HUES6 (cell line): ENCODE measurements around the gene UMODL1.

Source experiments
- H3K27ac ChIP-seq: 2 replicates; pipeline ENCODE4 v1.7.0; 2013; ENCODE audit warnings: low read depth, mild to moderate bottlenecking, low read length, inconsistent platforms
- H3K27me3 ChIP-seq: 2 replicates; pipeline ENCODE4 v1.6.1; 2013; ENCODE audit warnings: low read length; ENCODE audit not compliant: control insufficient read depth, insufficient read depth
- H3K36me3 ChIP-seq: 2 replicates; pipeline ENCODE4 v1.6.1; 2013; ENCODE audit warnings: low read length; ENCODE audit not compliant: control insufficient read depth, insufficient read depth
- H3K4me1 ChIP-seq: 2 replicates; pipeline ENCODE4 v1.6.1; 2013; ENCODE audit warnings: low read length; ENCODE audit not compliant: control insufficient read depth, insufficient read depth
- H3K4me3 ChIP-seq: 2 replicates; pipeline ENCODE4 v1.5.1; 2013; ENCODE audit warnings: low read depth, low read length
- H3K9ac ChIP-seq: one replicate; pipeline ENCODE4 v1.6.1; 2013; ENCODE audit warnings: mild to moderate bottlenecking, low read length
- H3K9me3 ChIP-seq: 2 replicates; pipeline ENCODE4 v1.6.1; 2013; ENCODE audit warnings: low read depth, low read length; ENCODE audit not compliant: control insufficient read depth, insufficient read depth

UMODL1 gene

DNA sequence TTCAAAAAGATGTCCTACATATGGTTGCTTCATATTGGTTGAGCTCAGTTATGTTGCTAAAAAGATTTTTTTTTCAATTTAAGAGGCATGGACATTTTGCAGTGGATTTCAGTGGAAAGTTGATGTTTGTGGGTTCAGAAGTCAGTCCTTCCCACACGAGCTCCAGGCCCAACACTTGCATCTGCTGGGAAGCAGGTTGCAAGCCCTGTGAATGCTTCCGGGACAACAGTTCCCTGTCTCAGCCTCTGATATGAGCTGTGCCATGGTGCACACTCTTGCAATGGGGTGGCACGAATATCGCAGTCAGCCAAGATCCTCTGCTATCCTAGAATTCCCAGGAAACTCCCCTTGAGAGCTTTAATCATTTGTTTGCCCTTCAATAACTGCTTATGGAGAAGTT lies 117.5 kb downstream of the UMODL1 start:
- Histone ChIP-seq H3K27me3 (no peaks in the 10 kb centered on the region), H3K36me3 (no peaks in the 10 kb centered on the region), H3K4me1 (no peaks in the 10 kb centered on the region), H3K9ac (no peak overlapping the region), H3K9me3 (peaks cover 15% of the 10 kb centered on the region), H3K4me3 (no peak overlapping the region), H3K27ac (no peak overlapping the region)

DNA sequence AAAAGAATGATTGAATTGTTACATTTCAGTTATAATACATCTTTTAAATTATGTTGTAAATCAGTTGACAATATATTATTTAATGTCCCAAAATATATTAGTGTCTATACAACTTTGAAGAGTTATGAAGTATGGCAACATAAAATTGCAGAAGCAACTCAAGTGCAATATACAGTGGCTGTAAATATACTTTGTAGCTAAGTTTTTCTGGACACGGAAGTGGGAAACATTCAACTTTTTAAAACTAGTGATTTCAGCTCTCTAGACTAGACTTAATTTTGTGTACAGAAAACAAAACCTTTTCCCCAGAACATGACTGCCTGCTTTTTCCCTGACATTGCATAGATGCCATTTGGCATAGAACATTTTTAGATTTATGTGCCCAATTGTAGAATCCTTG lies 118.3 kb downstream of the UMODL1 start:
- H3K4me1 ChIP-seq = no peaks in the 10 kb centered on the region
- no peak overlapping the region for H3K27ac ChIP-seq
- H3K27me3 ChIP-seq = no peaks in the 10 kb centered on the region
- no peaks in the 10 kb centered on the region for H3K36me3 ChIP-seq
- no peak overlapping the region for H3K4me3 ChIP-seq
- no peak overlapping the region for H3K9ac ChIP-seq
- peaks cover 11% of the 10 kb centered on the region for H3K9me3 ChIP-seq

DNA sequence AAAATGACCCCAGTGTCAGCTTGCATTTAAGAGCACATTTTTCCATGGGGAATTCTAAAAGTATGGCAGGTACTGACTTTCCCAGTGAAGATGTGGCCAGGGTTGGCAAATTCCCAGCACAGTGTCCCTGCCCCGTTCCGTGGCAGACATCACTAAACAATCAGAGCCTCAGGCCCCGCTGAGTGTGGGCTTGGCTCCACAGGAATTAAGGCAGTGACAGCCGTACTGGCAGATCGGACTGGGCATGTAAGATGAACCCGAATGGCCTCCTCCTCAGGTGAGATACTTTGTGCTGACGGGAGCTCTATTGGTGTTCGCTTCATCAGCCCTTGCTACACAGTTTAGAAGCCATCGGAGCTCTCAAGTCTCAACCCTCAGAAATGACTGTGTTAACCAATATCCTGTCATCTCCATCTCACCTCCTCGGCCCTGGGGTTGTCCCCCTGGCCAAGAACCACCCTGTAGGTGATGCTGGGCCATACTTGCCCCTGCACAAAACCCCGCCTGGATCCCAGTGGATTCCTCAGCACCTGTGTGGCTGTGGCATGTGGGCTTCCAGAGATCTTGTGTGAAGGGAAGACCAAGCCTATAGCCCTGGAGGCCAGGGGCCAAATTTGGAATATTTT lies 118.9 kb downstream of the UMODL1 start:
- Histone ChIP-seq H3K9ac (no peak overlapping the region), H3K36me3 (no peaks in the 10 kb centered on the region), H3K4me1 (no peaks in the 10 kb centered on the region), H3K4me3 (no peak overlapping the region), H3K27ac (no peak overlapping the region), H3K9me3 (peaks cover 11% of the 10 kb centered on the region), H3K27me3 (no peaks in the 10 kb centered on the region)

DNA sequence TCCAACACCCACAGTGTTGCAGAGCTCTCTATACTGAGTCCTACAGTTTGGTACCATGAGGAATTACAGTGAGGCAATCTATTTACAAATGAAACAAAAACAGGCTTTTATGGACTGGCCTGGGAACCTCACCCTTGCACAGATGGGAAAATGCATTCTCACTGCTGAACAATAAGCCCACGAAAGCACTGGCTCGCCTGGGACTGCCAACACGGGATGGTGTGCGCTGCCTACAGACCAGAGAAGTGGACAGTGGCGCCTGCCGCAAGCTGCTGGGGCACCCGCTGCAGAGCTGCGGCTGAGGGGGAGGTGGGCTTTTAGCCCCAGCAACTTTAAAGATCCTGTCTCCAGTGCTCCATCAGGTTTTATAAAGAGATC lies 119.4 kb downstream of the UMODL1 start:
- Histone ChIP-seq H3K4me1 (no peaks in the 10 kb centered on the region), H3K27me3 (no peaks in the 10 kb centered on the region), H3K4me3 (no peak overlapping the region), H3K27ac (no peak overlapping the region), H3K9ac (no peak overlapping the region), H3K9me3 (peaks cover 11% of the 10 kb centered on the region), H3K36me3 (no peaks in the 10 kb centered on the region)

DNA sequence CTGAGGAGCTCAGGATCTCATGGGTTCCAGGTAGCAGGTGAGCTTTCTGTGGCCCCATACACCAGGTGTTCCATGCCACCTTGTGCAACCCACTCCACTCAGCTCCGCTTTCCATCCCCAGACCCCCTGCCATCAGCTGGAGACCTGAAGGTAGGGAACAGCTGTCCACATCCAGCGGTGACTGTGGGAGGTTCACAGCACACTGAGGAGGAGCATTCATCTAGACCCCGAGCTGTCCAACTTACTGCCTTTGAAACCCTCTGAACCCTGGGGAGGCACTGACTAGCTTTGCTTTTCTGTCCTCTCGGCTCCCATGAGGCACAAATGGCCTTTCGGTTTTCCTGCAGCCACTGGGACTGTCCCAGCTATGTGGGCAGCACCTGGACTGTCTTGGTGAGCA lies 119.9 kb downstream of the UMODL1 start:
- Histone ChIP-seq H3K9ac (no peak overlapping the region), H3K36me3 (no peaks in the 10 kb centered on the region), H3K4me3 (no peak overlapping the region), H3K9me3 (peaks cover 6% of the 10 kb centered on the region; the same call in 1 of the 2 replicates), H3K27me3 (no peaks in the 10 kb centered on the region), H3K4me1 (no peaks in the 10 kb centered on the region), H3K27ac (no peak overlapping the region)

DNA sequence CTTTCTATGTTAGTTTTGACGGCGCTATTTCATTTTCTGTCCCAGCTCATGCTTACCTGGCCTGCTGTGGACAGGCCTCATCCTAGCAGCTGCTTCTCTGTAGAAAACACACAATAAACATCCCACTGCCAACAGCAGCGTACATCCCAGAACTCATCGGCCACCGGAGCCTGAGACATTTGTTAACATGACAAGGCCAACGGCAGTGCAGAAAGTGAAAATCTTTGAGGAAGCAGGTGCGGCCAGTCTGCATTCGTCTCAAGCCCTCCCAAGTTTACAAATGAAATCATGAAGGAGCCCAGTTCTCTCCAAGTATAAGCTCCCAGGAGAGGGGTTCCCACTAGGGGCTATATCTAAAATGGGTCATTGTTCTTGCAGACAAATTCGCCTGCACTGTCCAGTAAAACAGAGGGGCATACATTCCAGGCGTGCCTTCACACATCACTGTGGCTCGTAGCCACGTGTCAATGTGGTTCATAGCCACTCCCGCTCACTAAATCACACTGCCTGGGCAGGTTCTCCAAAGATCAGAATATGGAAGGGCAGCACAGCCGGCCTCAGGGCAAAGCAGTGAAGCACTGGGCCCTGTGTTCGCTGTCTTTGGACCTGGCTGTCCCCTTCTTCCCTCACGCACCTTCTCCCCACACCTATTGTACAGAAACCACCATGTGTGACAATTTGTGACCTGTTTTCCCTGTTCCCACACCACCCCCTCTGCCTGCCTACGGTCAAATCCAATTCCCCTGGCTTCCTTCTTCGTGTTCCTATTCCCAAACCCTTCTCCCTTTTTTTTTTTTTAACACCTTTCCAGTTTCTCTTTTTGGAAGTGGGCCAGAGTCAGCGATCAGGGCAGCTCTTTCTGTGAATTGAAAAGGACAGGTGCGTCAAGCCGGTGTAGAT lies 120.8 kb downstream of the UMODL1 start:
- Histone ChIP-seq H3K36me3 (no peaks in the 10 kb centered on the region), H3K9me3 (peaks cover 1% of the 10 kb centered on the region; the same call in 1 of the 2 replicates), H3K4me1 (no peaks in the 10 kb centered on the region), H3K4me3 (no peak overlapping the region), H3K9ac (no peak overlapping the region), H3K27ac (no peak overlapping the region), H3K27me3 (no peaks in the 10 kb centered on the region)
